GM12878 (cell line): ENCODE results near the gene MACROD2. TPM values are rescaled to one million over a fixed set of nuclear protein-coding genes. Genes with fewer than 3 reads are reported as not detected.

Experiments used
- ATAC-seq: fragments of 200-7000 bp; cut with Tn5 transposase; 3 replicates; pipeline ENCODE4 v1.9.1; 2020; ENCODE audit warnings: mild to moderate bottlenecking, moderate library complexity
- BruUV-seq: library from RNA; stranded (reverse); fragments of 400-500 nt; replicated peaks from 2 replicates; lab custom pipeline; 2021; lab: Mats Ljungman, UMichigan
- CTCF ChIA-PET: fragments of 300-600 bp; sonication (Branson Sonifier 250); formaldehyde crosslinking; extraction: SDS; loops from one replicate; lab custom pipeline; 2021; ENCODE audit warnings: inconsistent platforms; lab: Yijun Ruan, JAX
- POLR2A ChIA-PET: fragments of 350-600 bp; formaldehyde crosslinking; extraction: SDS; loops from one replicate; lab custom pipeline; 2021; ENCODE audit warnings: inconsistent platforms; lab: Charles Lee
- RAD21 ChIA-PET: fragments of 300-600 bp; sonication (Branson Sonifier 250); formaldehyde crosslinking; loops from one replicate; lab custom pipeline; 2023; ENCODE audit warnings: antibody characterized with exemption; ENCODE audit not compliant: unreplicated experiment; lab: Charles Lee
- SMC1A ChIA-PET: fragments of 300-600 bp; sonication (Branson Sonifier 250); formaldehyde crosslinking; loops from one replicate; lab custom pipeline; 2023; ENCODE audit not compliant: unreplicated experiment, uncharacterized antibody; lab: Charles Lee
- DNase-seq: peaks from one replicate; pipeline ENCODE4 v3.0.0-alpha.2; 2011; ENCODE audit warnings: low read depth, low spot score
- FAIRE-seq: peaks from 3 replicates; lab custom pipeline; 2011; peaks lifted over from hg19 to GRCh38; lab: Jason Lieb, UNC
- H2AFZ ChIP-seq: 2 replicates; pipeline ENCODE4 v1.6.0; 2011; ENCODE audit warnings: low read depth, low read length, control low read depth; ENCODE audit not compliant: control insufficient read depth
- H3K27ac ChIP-seq: 2 replicates; pipeline ENCODE4 v1.5.1; 2011; ENCODE audit warnings: control low read depth; ENCODE audit not compliant: control insufficient read depth, insufficient read depth
- H3K27me3 ChIP-seq, 2 experiments: replicated peaks in 1 of 2; 2 replicates each; pipeline versions ENCODE4 v1.6.0 to v1.6.1; 2011; ENCODE audit warnings: low read length in 1 of 2; ENCODE audit not compliant: control insufficient read depth in 2 of 2, insufficient read depth in 2 of 2
- H3K36me3 ChIP-seq, 2 experiments: 2 replicates each; pipeline ENCODE4 v1.5.1; 2011; ENCODE audit warnings: low read length in 1 of 2; ENCODE audit not compliant: control insufficient read depth in 2 of 2, insufficient read depth in 2 of 2
- H3K4me1 ChIP-seq: 2 replicates; pipeline ENCODE4 v1.6.1; 2011; ENCODE audit warnings: mild to moderate bottlenecking, low read length, moderate library complexity, mixed read lengths; ENCODE audit not compliant: control insufficient read depth, insufficient read depth
- H3K4me2 ChIP-seq: 2 replicates; pipeline ENCODE4 v1.6.0; 2011; ENCODE audit warnings: control low read depth; ENCODE audit not compliant: control insufficient read depth, insufficient read depth
- H3K4me3 ChIP-seq: fragments of 200-600 bp; sonication (generic); 2 replicates; pipeline ENCODE4 v1.5.1; 2016
- H3K79me2 ChIP-seq: 2 replicates; pipeline ENCODE4 v1.6.0; 2011; ENCODE audit warnings: low read length; ENCODE audit not compliant: control insufficient read depth, insufficient read depth
- H3K9ac ChIP-seq: 2 replicates; pipeline ENCODE4 v1.8.0; 2011; ENCODE audit warnings: low read length, control low read depth, mixed read lengths; ENCODE audit not compliant: control insufficient read depth, insufficient read depth
- H3K9me3 ChIP-seq: replicated peaks from 3 replicates; pipeline ENCODE4 v1.5.1; 2011; ENCODE audit warnings: mild to moderate bottlenecking, low read length; ENCODE audit not compliant: control insufficient read depth, insufficient read depth
- H4K20me1 ChIP-seq: 2 replicates; pipeline ENCODE4 v1.6.0; 2011; ENCODE audit not compliant: control insufficient read depth, insufficient read depth
- ASH2L ChIP-seq: fragments of 300-600, 200-600 bp; sonication (generic); IDR thresholded peaks from 2 replicates; pipeline ENCODE4 v1.6.1; 2017; ENCODE audit warnings: low read depth, mild to moderate bottlenecking, borderline replicate concordance
- CBX3 ChIP-seq: fragments of 200-600 bp; sonication (generic); IDR thresholded peaks from 2 replicates; pipeline ENCODE4 v1.6.1; 2016; ENCODE audit warnings: low read depth, borderline replicate concordance
- CUX1 ChIP-seq: IDR thresholded peaks from 2 replicates; pipeline ENCODE4 v1.6.1; 2012; ENCODE audit warnings: improper control_type of control experiment, low read depth, low read length; ENCODE audit not compliant: insufficient replicate concordance
- EZH2 ChIP-seq: IDR thresholded peaks from 2 replicates; pipeline ENCODE4 v1.6.1; 2012; ENCODE audit warnings: low read depth, mild to moderate bottlenecking, control low read depth, inconsistent platforms, low read length, borderline replicate concordance; ENCODE audit not compliant: control insufficient read depth
- RCOR1 ChIP-seq: conservative IDR thresholded peaks from 2 replicates; pipeline ENCODE4 v1.6.1; 2012; ENCODE audit warnings: low read depth, low read length, improper control_type of control experiment
- SP1 ChIP-seq: IDR thresholded peaks from one replicate; pipeline ENCODE4 v1.6.1; 2011; ENCODE audit warnings: low read depth, low read length
- STAT1 ChIP-seq: fragments of 450-650 bp; conservative IDR thresholded peaks from 2 replicates; pipeline ENCODE4 v1.6.1; 2014; ENCODE audit warnings: antibody characterized with exemption, mild to moderate bottlenecking
- WGBS: methylation state at CpG from one replicate; pipeline ENCODE4 v1.1.6; 2016; ENCODE audit warnings: low lambda C conversion rate; ENCODE audit not compliant: insufficient replicate concordance, insufficient coverage; ENCODE audit errors: missing lambda C conversion rate; 5-methylcytosine and 5-hydroxymethylcytosine counted together
- in situ Hi-C: fragments of 300-500 bp; cut with MboI; formaldehyde crosslinking; loops from 9 replicates; pipeline ENCODE4 v1.14.3; 2018; ENCODE audit warnings: mixed read lengths
- intact Hi-C: fragments of 100-400 bp; cut with micrococcal nuclease; formaldehyde crosslinking; loops from one replicate; pipeline ENCODE4 v1.14.2; 2022; ENCODE audit not compliant: unreplicated experiment
- polyA plus RNA-seq, 11 experiments: library from polyadenylated mRNA; depleted of rRNA in 4 of 11; unstranded in 6 of 11; stranded (reverse) in 5 of 11; fragments of >200 nt; fragmentation: Nextera tagmentation in 4 of 11; fragmentation: Illumina TruSeq in 1 of 11; extraction: Ambion mirVana in 4 of 11; extraction: Trizol in 1 of 11; gene quantifications; 1 replicate in 1 of 11; 2 replicates in 10 of 11; pipeline versions ENCODE4 v1.2.1 to v1.2.3, GENCODE V29; 2011 to 2016; ENCODE audit warnings: inconsistent platforms in 2 of 11, missing spikeins in 2 of 11, low read depth in 1 of 11
- total RNA-seq, 4 experiments: library from RNA; depleted of rRNA in 3 of 4; stranded (reverse); fragments of >200 nt in 3 of 4; fragmentation: Illumina TruSeq in 1 of 4; extraction: Trizol in 1 of 4; gene quantifications; 2 replicates each; pipeline versions ENCODE4 v1.2.1 to v1.2.3, GENCODE V29; 2013 to 2021

The MACROD2 gene
- total and polyA plus RNA-seq, 10 of the 15 experiments (the other 5 are each of a cell fraction or from before 2014, with no cell fraction given) = 1.1 to 21.5 (median 2.2) TPM

DNA sequence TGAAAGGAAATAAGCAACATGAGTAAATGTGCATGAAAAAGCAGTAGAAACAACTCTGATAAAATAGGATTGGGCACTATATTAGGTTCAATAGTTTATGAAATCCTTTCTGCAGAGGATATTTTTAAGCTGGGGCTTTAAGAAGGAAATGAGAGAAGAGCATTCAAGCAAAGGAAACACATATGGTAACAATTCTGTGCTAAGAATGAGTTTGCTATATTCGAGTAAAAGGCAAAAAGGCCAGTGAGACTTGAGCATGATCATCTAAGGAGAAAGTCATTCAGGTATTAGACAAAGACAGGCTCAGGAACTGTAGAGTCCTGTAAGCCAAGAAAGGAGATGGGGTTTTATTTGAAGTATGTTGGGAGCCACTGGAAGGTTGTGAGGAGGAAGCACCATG is 729.2 kb downstream of the MACROD2 start:
- intact Hi-C loops = loop anchor here (5.0 kb wide), 1 partner anchor 108 kb away; no protein-coding TSS in a partner anchor
- 0% methylated on average over 1 of the region's 1 CpG for WGBS
- POLR2A ChIA-PET = no interaction called here

More for the DNA sequence above, 729.2 kb downstream of the MACROD2 start:
- H3K27me3 ChIP-seq = no peaks in the 10 kb centered on the region
- in situ Hi-C loops = no loop called here
- no peak overlapping the region for H2AFZ ChIP-seq
- H3K4me3 ChIP-seq = no peak overlapping the region
- ATAC-seq (peak; percentile 46), DNase-seq (no peak), FAIRE-seq (no peak)
- H3K9ac ChIP-seq = no peak overlapping the region
- ChIA-PET RAD21 (interaction anchor here (1.0 to 2.3 kb wide), 2 partner anchors 20 to 25 kb away, joined by 3 to 7 read pairs; no protein-coding TSS in a partner anchor), SMC1A (interaction anchor here (0.9 to 3.4 kb wide), 7 partner anchors 14 to 109 kb away, joined by 3 to 18 read pairs (median 4); no protein-coding TSS in a partner anchor), CTCF (no interaction called here)
- no peaks in the 10 kb centered on the region for H4K20me1 ChIP-seq
- H3K4me2 ChIP-seq = no peak overlapping the region
- no TSS peak for BruUV-seq
- H3K9me3 ChIP-seq = no peaks in the 10 kb centered on the region
- no peaks in the 10 kb centered on the region for H3K4me1 ChIP-seq
- no peaks in the 10 kb centered on the region for H3K79me2 ChIP-seq
- TF ChIP-seq SP1 = no peak
- TF ChIP-seq EZH2 = no peak
- no peak for TF ChIP-seq STAT1
- TF ChIP-seq RCOR1 = no peak
- no peak for TF ChIP-seq CUX1
- TF ChIP-seq CBX3 = no peak
- TF ChIP-seq ASH2L = no peak
- 0 out of 2 replicates have a peak overlapping the region, but pooled peaks have one; percentile 32 for H3K27ac ChIP-seq
- no peaks in the 10 kb centered on the region for H3K36me3 ChIP-seq
